NCI-H1048 (cell line): ENCODE data around the gene TUBGCP6.

ENCODE experiments used
- DNase-seq: peaks from one replicate; lab custom pipeline; 2025; lab: John Stamatoyannopoulos, UW

TUBGCP6 gene

DNA sequence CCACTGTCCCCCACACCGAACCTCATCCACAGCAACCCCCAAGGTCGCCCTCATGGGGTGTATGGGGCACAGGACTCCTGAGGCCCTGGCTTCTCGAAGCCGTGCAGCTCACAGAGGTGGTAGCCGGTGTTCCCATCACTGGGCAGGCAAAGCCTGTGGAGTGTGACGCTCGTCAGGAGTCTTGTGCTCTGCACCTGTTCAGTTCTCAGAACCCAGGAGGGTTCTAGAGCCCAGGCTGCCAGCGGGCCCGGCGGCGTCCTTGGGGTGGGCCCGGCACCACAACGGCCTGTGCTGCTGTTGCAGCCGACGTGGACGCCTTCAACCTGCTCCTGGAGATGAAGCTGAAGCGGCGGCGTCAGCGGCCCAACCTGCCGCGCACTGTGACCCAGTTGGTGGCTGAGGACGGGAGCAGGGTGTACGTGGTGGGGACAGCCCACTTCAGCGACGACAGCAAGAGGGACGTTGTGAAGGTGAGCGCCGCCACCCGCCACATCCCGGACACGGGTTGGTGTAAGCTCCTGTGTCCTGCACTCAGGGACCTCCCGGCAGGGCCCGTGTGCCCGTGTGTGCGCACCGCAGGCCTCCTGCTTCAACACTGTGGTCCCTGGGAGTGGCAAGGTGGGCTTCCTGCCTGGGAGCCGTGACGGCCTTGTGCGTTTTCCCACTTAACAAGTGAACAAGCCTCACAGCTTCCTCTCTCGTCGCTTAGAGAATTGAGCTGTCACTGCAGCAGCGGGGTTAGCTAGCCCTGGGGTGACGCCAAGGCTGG lies 50.6 kb downstream of the TUBGCP6 start:
- no peak for DNase-seq

GRCh38 chr22:50193621-50194020 lies 51.2 kb downstream of the TUBGCP6 start:
- no peak for DNase-seq

DNA sequence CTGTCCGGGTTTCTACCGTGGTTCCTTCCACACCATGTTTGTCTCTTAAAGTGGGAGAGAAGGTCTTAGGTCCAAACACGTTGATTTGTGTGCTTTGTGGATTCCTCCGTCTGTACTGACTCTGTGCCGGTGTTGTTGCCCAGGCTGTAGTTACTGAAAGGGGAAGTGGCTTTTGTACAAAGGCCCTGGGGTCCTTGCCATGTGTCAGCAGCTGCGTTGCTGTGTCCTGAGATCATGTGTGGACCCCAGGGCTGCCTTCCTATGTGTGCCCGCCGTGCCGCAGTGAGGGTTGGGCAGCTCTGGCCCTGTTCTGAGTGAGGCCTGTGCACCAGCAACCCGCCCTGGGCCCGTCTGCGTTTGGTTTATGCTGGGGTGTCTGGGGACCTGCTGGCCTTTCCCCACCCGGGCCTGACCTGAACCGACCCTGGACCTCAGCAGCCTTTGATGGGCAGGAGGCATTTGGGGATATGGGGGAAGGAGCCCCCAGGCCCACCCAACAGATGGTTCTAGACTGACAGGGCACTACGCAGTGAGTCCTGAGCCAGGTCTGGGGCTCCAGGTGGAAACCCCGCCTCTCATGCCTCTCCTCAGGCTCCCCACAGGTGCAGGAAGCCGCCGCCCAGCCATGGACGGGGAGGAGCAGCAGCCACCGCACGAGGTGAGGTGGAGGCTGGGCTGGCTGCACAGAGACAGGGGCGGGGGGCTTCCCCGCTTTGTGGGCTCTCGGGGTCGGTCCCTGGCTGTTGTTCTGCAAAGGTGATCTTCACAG lies 52.2 kb downstream of the TUBGCP6 start:
- no peak for DNase-seq

DNA sequence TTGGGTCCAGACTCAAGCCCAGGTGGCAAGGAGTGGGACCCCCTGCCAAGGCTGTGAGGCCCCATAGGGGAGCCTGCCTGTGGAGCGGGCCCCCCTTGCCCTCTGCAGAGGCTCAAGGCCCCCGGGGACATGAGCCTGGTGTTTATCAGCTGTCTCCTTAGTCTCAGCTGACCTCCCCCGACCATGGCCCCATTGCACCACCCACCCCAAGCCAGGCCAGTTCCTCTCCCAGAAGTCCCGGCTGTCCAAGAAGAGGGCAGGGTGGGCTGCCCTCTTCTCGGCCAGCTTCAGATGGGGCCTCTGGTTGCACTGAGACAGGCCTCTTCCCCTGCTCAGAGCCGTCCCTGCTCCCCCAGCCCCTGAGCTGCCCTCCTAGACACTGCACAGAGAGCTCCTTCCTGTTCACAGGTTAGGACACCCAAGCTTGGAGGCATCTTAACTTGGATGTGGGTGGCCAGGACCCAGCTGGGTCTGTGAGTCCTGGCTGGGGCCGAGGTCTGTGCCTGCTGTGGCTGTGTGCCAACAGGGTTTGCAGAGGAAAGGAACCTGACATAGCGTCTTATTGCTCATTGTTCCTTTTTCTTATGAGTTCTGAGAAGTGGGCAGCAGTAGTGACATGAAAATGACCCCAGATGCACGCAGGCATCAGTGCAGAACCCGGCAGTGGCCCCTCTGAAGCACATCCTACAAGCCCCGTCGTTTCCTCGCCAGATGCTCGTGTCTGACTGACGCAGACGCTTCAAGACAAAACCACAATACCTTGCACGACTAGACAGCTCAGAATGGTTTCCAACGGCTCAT lies 53.7 kb downstream of the TUBGCP6 start:
- no peak for DNase-seq

DNA sequence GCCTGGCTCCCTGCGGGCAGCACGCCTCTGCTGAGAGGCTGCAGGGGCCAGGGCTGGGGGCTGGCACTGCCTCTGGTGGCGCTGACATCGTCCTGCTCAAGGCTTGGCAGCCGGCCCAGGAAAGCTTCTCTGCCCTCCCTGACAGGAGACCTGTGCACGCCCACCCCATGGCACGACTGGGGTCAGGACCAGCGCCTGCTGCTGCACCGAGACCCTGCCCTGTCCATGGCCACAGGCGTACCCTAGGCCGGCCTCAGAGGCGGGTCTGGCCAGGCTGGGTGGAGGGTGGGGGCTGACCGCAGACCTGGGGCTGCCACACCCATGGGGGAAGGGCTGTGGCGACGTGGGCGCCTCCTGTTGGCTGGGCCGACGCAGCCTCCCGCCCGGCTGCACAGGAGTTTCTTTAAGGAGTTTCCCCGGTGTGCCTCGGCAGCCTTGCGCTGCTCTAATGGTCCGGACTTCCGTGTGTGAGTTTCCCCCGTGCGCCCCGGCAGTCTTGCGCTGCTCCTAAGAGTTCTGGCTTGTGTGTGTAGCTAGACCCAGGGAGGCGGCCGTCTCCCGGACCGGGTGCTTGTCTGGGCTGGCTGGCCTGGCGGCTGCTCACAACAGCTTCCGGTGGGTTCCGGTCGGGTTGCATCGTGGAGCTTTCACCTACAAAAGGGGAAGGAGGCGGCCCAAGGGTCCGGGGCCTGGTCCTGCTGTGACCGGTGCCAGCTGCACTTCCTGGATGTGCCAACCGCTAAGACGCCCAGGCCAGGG lies 54.5 kb downstream of the TUBGCP6 start:
- DNase-seq = no peak

DNA sequence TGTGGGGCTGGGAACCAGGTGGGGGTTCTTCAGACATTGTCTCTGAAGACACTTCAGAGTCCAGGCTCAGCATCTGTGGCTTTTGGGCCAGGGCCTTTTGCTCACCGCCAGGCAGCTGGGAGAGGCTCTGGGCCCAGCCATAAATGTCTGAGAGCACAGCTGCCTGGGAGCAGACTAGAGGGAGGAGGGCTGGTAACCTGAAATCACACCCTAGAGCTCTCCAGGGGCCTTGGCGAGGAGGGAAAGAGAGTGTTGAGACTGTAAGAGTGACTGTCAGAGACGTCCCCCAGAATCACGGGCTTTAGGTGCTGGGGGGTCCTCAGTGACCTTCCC lies 55.0 kb downstream of the TUBGCP6 start:
- DNase-seq = no peak

DNA sequence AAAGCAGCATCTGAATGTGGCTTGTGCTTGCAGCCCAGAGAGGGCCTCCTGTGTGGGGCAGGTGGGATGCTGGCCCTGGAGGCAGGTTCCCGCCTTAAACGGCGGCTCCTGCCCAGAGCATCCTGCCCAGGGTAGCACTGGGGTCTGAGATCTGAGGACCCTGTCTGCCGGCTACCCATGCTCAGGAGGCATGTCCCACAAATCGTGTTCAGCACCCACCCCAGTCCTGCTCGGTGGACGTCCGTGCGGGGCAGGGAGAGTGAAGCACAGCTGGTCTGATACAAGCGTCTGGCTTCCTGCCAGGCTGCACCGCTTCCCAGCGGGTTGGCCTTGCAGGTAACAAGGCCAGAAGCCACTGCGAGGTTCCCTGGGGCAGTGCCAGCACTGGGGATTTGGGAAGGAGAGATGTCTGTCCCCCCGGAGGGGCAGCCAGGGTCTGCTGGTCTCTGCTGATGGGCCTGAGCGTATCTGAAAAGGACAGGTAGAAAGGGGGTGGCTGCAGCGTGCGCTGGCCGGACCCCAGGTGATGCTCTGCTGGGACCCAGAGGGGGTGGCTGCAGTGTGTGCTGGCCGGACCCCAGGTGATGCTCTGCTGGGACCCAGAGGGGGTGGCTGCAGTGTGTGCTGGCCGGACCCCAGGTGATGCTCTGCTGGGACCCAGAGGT lies 55.5 kb downstream of the TUBGCP6 start:
- no peak for DNase-seq

DNA sequence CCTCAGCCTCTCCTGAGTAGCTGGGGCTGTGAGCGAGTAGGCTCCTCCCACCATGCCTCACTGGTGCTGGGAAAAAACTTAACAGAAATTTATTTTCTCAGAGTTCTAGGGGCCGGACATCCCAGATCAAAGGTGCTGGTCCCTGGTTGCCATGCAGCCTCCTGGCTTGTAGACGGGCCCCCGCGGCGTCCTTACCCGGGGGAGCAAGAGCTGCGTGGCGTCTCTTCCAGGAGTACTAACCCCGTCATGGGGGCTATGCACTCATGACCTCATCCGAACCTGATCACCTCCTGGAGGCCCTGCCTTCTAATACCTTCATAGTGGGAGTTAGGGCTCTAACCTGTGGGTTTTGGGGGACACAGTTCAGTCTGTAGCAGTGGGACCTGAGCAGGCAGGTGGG lies 56.5 kb downstream of the TUBGCP6 start:
- no peak for DNase-seq

- no peak for DNase-seq
Measured at GRCh38 chr22:50186761-50187523, 57.9 kb downstream of the TUBGCP6 start.

- no peak for DNase-seq
Measured at GRCh38 chr22:50186181-50186714, 58.6 kb downstream of the TUBGCP6 start.

DNA sequence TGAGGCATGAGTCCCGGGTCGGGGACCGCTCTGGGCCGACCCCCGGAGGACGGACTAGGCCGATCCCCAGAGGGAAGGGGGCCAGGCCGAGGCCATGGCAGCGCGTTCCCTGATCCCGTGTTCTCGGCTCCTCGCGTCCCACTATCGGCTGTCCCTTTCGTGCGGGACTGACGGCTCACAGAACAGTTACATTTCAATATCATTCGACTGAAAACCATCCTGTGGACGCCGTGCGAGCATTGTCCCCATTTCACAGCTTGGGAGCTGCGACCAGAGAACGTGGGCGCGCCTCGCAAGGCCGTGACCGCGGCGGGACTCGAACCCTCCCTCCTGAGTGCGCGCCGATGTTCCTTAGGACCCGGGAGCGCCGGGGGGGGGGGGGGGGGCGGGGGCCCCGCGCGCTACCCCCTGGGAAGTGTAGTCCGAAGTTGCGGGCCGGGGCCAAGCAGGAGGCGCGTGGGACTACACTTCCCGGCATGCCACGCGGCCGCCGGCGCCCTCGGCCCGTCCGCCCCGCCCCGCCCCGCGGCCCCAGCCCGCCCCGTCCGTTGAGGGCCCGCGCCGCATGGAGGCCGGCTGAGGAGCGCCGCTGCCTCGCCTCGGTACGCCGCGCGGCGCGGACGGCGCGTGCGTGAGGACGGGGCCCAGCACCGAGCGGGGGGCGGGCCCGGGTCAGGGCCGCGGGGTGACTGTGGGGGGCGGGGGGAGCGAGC lies 59.3 kb downstream of the TUBGCP6 start, which contains the start of gene TRABD:
Gene TRABD, plus strand, starts transcription at position 539 of the 713 bp plus-strand sequence. CDS start 7,148 bp downstream, outside the sequence.
- DNase-seq = peak; percentile 89

GRCh38 chr22:50184902-50185374 lies 59.9 kb downstream of the TUBGCP6 start:
- no peak for DNase-seq

GRCh38 chr22:50184004-50184901 lies 60.6 kb downstream of the TUBGCP6 start:
- DNase-seq = no peak

DNA sequence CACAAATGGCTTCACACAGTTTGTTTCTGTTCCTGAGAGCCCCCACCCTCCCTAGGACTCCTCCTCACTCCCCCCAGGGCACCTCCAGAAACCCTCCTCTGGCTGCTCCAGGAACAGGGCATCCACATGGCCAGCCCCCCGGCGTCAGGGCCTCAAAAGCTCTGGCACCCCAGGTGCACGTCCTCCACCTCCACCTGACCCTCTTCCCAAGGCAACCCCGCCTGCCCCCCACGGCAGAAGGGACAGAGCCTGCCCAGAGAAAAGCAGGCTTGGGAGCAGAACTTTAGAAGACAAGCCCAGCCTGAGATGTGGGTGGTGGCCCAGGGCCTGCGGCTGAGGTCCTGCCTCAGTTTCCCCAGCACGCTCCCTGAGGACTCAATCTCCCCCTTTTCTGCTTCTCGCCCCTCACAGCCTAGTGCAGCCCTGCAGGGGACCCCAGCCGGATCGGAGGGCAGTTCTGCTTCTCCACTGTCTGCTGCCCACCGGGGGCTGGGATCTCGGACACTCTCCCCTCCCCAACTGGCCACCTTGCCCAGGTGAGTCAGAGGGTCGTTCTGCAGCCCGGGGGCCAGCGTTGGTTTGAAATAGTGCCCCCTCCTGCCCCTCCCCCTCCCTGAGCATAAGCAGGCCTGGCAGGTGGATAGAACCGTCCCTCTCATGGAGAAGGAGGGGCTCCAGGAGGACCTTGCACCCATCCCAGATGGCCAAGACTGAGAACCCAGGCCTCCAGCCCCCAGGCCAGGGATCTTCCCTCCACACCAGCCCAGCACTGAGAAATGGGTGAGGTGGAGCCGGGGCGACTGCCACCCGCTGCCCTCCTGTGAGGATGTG lies 61.5 kb downstream of the TUBGCP6 start:
- no peak for DNase-seq

DNA sequence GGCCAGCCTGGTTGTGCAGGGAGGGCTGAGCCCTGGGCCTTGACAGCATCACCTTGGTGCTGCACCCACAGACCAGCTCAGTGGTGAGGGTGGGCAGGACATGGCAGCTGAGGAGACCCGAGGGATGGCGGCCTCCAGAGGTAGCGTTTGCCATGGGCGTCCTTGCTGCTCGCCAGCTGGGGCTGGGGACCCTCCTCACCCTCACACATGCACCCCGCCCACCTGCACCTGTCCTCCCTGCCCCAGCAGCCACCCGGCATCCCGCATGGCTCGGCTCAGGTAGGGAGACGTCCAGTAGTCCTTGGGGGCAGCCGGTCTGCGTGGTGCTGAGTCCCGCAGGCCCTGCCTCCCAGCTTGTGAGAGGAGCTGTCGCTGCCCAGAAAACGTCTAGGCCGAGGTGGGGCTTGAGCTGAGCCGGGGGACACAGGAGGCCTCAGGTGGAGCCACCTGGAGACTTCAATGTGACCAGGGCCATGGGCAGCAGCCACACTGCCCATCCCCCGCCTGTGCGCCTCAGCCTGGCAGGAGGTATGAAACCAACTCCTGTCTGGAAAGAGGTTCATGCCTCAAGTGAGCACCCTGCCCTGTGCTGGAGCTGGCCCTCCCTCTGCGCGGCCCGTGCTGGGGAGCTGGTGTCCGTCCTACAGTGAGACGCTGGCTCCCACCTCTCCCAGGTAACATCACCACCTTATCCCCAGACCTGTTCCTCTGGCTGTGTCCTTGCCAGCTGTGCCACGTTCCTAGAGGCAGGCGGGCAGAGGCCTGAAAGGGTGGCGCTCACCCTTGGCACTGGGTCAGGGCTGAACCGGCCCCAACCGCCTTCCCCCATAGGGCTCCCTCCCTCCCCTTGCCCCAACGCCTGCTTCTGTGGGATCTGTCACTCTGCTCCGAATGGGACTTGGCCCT lies 62.4 kb downstream of the TUBGCP6 start:
- DNase-seq = no peak

DNA sequence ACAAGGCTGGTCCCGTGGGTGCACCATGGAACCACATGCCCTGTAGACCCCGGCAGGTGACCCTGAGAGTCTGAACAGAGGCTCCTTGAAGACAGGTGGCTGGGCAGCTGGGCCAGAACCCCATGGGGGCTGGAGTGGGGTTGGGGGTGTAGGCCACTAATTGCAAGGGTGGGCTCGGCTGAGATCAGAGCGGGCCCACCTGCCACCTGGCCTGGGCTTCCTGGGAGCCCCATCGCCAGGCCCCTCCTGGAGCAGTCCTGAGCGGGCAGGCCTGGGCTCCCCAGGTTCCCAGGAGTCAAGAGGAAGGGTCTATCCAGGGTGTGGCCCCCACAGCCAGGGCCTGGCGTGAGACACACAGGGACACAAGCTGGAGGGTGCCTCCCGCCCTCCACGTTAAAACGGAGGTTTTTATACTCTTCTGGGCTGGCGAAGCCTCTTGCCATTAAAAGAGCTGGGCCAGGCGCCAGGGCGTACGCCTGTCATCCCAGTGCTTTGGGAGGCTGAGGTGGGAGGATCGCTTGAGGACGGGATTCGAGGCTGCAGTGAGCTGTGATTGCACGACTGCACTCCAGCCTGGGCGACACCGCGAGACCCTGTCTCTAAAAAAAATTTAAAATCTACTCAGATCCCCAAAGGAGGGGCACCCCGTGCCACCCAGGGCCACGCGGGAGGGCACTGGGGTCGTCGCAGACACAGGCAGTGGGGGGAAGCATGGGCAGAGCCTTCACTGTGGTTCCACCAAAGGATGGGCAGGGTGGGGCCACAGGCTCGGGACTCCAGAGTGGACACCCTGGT lies 63.9 kb downstream of the TUBGCP6 start:
- DNase-seq = no peak
